ENCODE results near the gene RNF223.

RNF223 gene

GRCh38 chr1:1024149-1024770 lies 49.8 kb downstream of the RNF223 start:
- no peak for DNase-seq

- DNase-seq = peak; percentile 29
Observed at GRCh38 chr1:1023700-1024099, 50.4 kb downstream of the RNF223 start.

GRCh38 chr1:1022302-1023009 lies 51.6 kb downstream of the RNF223 start:
- DNase-seq = peak; percentile 17

- DNase-seq = no peak
Observed at GRCh38 chr1:1021920-1022259, 52.2 kb downstream of the RNF223 start.

- DNase-seq = peak; percentile 84
Observed at GRCh38 chr1:1021010-1021919, 52.8 kb downstream of the RNF223 start.

Measured in NCI-H69 (cell line).